MM.1S (cell line): ENCODE results near the gene PDE2A.

Experiments used
- DNase-seq: peaks from one replicate; pipeline ENCODE4 v3.0.0-alpha.2; 2015
- H2AFZ ChIP-seq: fragments of 300-600 bp; sonication (generic); 2 replicates; pipeline ENCODE4 v1.6.0; 2016; ENCODE audit warnings: antibody characterized with exemption, low read length
- H3F3A ChIP-seq: fragments of 300-600 bp; sonication (generic); 2 replicates; pipeline ENCODE4 v1.6.1; 2016; ENCODE audit warnings: mild to moderate bottlenecking, antibody characterized with exemption, low read length, moderate library complexity, mixed read lengths; ENCODE audit not compliant: insufficient read depth
- H3K27ac ChIP-seq: fragments of 300-600 bp; sonication (generic); 2 replicates; pipeline ENCODE4 v1.5.1; 2016; ENCODE audit warnings: mild to moderate bottlenecking, low read length
- H3K27me3 ChIP-seq: fragments of 300-600 bp; sonication (generic); replicated peaks from 2 replicates; pipeline ENCODE4 v1.6.0; 2016; ENCODE audit warnings: low read length; ENCODE audit not compliant: insufficient read depth
- H3K36me3 ChIP-seq: fragments of 300-600 bp; sonication (generic); replicated peaks from 2 replicates; pipeline ENCODE4 v1.6.1; 2016; ENCODE audit warnings: mild to moderate bottlenecking, low read length, mixed read lengths; ENCODE audit not compliant: insufficient read depth
- H3K4me1 ChIP-seq: fragments of 300-600 bp; sonication (generic); 2 replicates; pipeline ENCODE4 v1.6.1; 2016; ENCODE audit warnings: low read length, mixed read lengths
- H3K4me2 ChIP-seq: fragments of 300-600 bp; sonication (generic); 2 replicates; pipeline ENCODE4 v1.6.0; 2016; ENCODE audit warnings: low read depth, low read length
- H3K4me3 ChIP-seq: fragments of 300-600 bp; sonication (generic); 2 replicates; pipeline ENCODE4 v1.5.1; 2016; ENCODE audit warnings: low read length, mixed read lengths
- H3K79me2 ChIP-seq: fragments of 300-600 bp; sonication (generic); 2 replicates; pipeline ENCODE4 v1.6.1; 2016; ENCODE audit warnings: mixed run types, low read length, mixed read lengths
- H3K9ac ChIP-seq: fragments of 300-600 bp; sonication (generic); 2 replicates; pipeline ENCODE4 v1.6.1; 2016; ENCODE audit warnings: low read length, mixed read lengths
- H3K9me2 ChIP-seq: fragments of 300-600 bp; sonication (generic); replicated peaks from 2 replicates; pipeline ENCODE4 v1.6.1; 2016; ENCODE audit warnings: mild to moderate bottlenecking, low read length, mixed read lengths; ENCODE audit not compliant: insufficient read depth
- H3K9me3 ChIP-seq: fragments of 300-600 bp; sonication (generic); replicated peaks from 2 replicates; pipeline ENCODE4 v1.6.1; 2016; ENCODE audit warnings: mild to moderate bottlenecking, low read length, mixed read lengths; ENCODE audit not compliant: insufficient read depth
- H4K20me1 ChIP-seq: fragments of 300-600 bp; sonication (generic); 2 replicates; pipeline ENCODE4 v1.6.1; 2016; ENCODE audit warnings: mild to moderate bottlenecking, low read length, moderate library complexity, mixed read lengths; ENCODE audit not compliant: insufficient read depth
- CTCF ChIP-seq: fragments of 300-600 bp; sonication (generic); IDR thresholded peaks from 2 replicates; pipeline ENCODE4 v1.5.1; 2016; ENCODE audit warnings: antibody characterized with exemption, low read length, mixed read lengths
- EZH2 ChIP-seq: fragments of 300-600 bp; sonication (generic); optimal IDR thresholded peaks from 2 replicates; pipeline ENCODE3; 2017; ENCODE audit warnings: low read depth, mild to moderate bottlenecking, antibody characterized with exemption, low read length, mixed read lengths
- EZH2phosphoT487 ChIP-seq: fragments of 300-600 bp; sonication (generic); IDR thresholded peaks from 2 replicates; pipeline ENCODE4 v1.6.1; 2018; ENCODE audit warnings: antibody characterized with exemption, low read length

Gene PDE2A

DNA sequence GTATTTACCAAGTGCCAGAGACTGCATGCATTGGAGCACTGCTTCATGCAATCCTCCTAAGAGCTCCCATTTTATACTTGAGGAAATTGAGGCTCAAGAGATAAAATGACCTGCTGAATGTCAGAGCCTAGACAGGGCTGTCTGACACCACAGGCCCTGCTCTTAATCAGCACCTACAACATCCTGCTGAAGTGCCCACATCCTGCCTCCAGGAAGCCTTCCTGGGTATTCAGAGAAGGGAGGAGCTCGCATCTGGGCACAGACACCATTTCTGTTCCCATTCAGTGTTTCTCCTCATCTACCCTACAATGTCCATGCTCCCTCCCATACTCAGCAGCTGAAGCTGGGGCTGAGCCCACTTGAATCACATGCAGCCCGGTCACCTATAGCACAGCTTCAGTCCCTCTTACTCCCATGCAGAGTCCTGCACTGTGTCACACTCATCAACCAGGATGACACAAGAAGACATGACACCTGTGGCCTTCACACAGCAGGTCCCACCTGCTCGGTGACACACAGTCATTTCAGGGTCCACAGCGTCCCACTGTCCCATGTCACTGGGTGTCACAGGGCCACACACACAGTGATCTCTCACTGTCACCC, 53.1 kb downstream of the PDE2A start:
- no peak for DNase-seq
- no peaks in the 10 kb centered on the region for H3K79me2 ChIP-seq
- no peak for TF ChIP-seq EZH2phosphoT487
- TF ChIP-seq CTCF, result no peak
- no peak for TF ChIP-seq EZH2
- H3K9me3 ChIP-seq, result no peaks in the 10 kb centered on the region
- H3K9me2 ChIP-seq, result no peaks in the 10 kb centered on the region
- no peaks in the 10 kb centered on the region for H3F3A ChIP-seq
- no peaks in the 10 kb centered on the region for H3K4me1 ChIP-seq
- peaks cover 36% of the 10 kb centered on the region for H3K27me3 ChIP-seq
- no peak overlapping the region for H3K9ac ChIP-seq
- H2AFZ ChIP-seq, result no peak overlapping the region
- H4K20me1 ChIP-seq, result no peaks in the 10 kb centered on the region
- no peak overlapping the region for H3K27ac ChIP-seq
- no peak overlapping the region for H3K4me3 ChIP-seq
- no peaks in the 10 kb centered on the region for H3K36me3 ChIP-seq
- H3K4me2 ChIP-seq, result no peak overlapping the region

DNA sequence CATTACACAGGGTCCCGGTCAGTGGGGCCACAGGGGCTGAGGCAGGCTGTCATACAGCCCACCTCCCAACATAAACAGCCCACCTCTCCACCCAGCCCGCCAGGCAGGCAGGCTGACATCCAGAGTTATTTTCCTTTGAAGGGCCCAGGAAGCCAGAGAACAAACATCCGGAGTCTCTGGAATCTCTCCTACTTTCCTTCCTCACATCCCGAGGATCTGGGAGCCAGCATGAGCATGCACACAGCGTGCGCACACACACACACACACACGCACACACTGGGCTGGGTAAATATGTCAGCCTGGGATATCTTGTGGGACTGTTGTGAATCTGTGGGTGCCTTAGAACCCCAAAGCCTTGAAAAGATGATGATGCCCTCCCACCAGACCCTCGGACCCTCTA, 55.4 kb downstream of the PDE2A start:
- DNase-seq, result no peak
- no peak overlapping the region for H3K4me3 ChIP-seq
- H3K9me2 ChIP-seq, result no peaks in the 10 kb centered on the region
- no peaks in the 10 kb centered on the region for H3K4me1 ChIP-seq
- TF ChIP-seq EZH2phosphoT487 (no peak), CTCF (no peak), EZH2 (no peak)
- H3K9me3 ChIP-seq, result no peaks in the 10 kb centered on the region
- peaks cover 58% of the 10 kb centered on the region for H3K27me3 ChIP-seq
- no peak overlapping the region for H3K27ac ChIP-seq
- H3K4me2 ChIP-seq, result no peak overlapping the region
- no peaks in the 10 kb centered on the region for H3F3A ChIP-seq
- H3K36me3 ChIP-seq, result no peaks in the 10 kb centered on the region
- no peaks in the 10 kb centered on the region for H4K20me1 ChIP-seq
- H3K9ac ChIP-seq, result no peak overlapping the region
- H3K79me2 ChIP-seq, result no peaks in the 10 kb centered on the region
- H2AFZ ChIP-seq, result no peak overlapping the region

GRCh38 chr11:72617080-72617762, 57.0 kb downstream of the PDE2A start:
- no peaks in the 10 kb centered on the region for H3K36me3 ChIP-seq
- peaks cover 63% of the 10 kb centered on the region for H3K27me3 ChIP-seq
- no peak overlapping the region for H3K9ac ChIP-seq
- no peaks in the 10 kb centered on the region for H3K4me1 ChIP-seq
- no peaks in the 10 kb centered on the region for H3K9me3 ChIP-seq
- H3K4me2 ChIP-seq, result no peak overlapping the region
- no peak for DNase-seq
- no peak overlapping the region for H3K27ac ChIP-seq
- H3K4me3 ChIP-seq, result no peak overlapping the region
- H2AFZ ChIP-seq, result no peak overlapping the region
- no peaks in the 10 kb centered on the region for H3K79me2 ChIP-seq
- H4K20me1 ChIP-seq, result no peaks in the 10 kb centered on the region
- TF ChIP-seq CTCF, result no peak
- TF ChIP-seq EZH2phosphoT487, result no peak
- no peak for TF ChIP-seq EZH2
- H3K9me2 ChIP-seq, result no peaks in the 10 kb centered on the region
- H3F3A ChIP-seq, result no peaks in the 10 kb centered on the region
